Heart right ventricle (tissue), 16 donors: Measurements from ENCODE around the gene RAB20. TPM values are rescaled to one million over a fixed set of nuclear protein-coding genes. Genes with fewer than 3 reads are reported as not detected.

ENCODE experiments used
- ATAC-seq, 8 donors: fragments of 200-7000 bp; cut with Tn5 transposase; one replicate each; pipeline ENCODE4 v1.9.1; 2020; ENCODE audit warnings: mild to moderate bottlenecking in 8 of 8, moderate library complexity in 8 of 8, moderate number of reproducible peaks in 1 of 8
- DNase-seq, 2 donors: peaks; one replicate each; pipeline ENCODE4 v3.0.0-alpha.2; 2020
- H3K27ac ChIP-seq, 10 donors: fragments of 200-600 bp; sonication (generic) in 2 of 10; one replicate each; pipeline versions ENCODE4 v1.5.0 to v1.8.0; 2020 to 2022; ENCODE audit warnings: mild to moderate bottlenecking in 3 of 10
- H3K27me3 ChIP-seq, 7 donors: fragments of 200-600 bp; one replicate each; pipeline ENCODE4 v1.8.0; 2021 to 2022; ENCODE audit warnings: mild to moderate bottlenecking in 2 of 7
- H3K36me3 ChIP-seq, 9 donors: fragments of 200-600 bp; sonication (generic) in 1 of 9; one replicate each; pipeline versions ENCODE4 v1.5.0 to v1.8.0; 2020 to 2022; ENCODE audit warnings: mild to moderate bottlenecking in 2 of 9
- H3K4me1 ChIP-seq, 9 donors: fragments of 200-600 bp; sonication (generic) in 1 of 9; one replicate each; pipeline versions ENCODE4 v1.5.0 to v1.8.0; 2020 to 2022; ENCODE audit warnings: mild to moderate bottlenecking in 4 of 9
- H3K4me3 ChIP-seq, 10 donors: fragments of 200-600 bp; sonication (generic) in 2 of 10; one replicate each; pipeline versions ENCODE4 v1.5.0 to v1.8.0; 2020 to 2022; ENCODE audit warnings: mild to moderate bottlenecking in 7 of 10, moderate library complexity in 2 of 10
- H3K9me3 ChIP-seq, 11 donors: fragments of 200-600 bp in 10 of 11; sonication (generic) in 2 of 11; one replicate each; pipeline versions ENCODE4 v1.5.0 to v1.8.0; 2013 to 2022; ENCODE audit warnings: mild to moderate bottlenecking in 2 of 11, control low read depth in 1 of 11, moderate library complexity in 1 of 11
- WGBS, 2 donors: extraction: QIAGEN DNeasy Blood & Tissue Kit; methylation state at CpG; one replicate each; pipeline ENCODE4 v1.1.7; 2013; ENCODE audit warnings: inconsistent platforms in 1 of 2; 5-methylcytosine and 5-hydroxymethylcytosine counted together
- intact Hi-C, 10 donors: fragments of 100-400 bp; cut with DNase I; formaldehyde crosslinking; loops; one replicate each; pipeline versions ENCODE4 v1.11.1 to v1.14.2; 2022
- polyA plus RNA-seq, 2 donors: library from polyadenylated mRNA; stranded (reverse); fragments of 200-250 nt; gene quantifications; one replicate each; pipeline ENCODE4 v1.2.3, GENCODE V29; 2013
- total RNA-seq, 10 donors: library from RNA; stranded (reverse); fragmentation: NEBNext Ultra II Directional in 3 of 10; extraction: Animal tissue kit (Norgen Biotek cat#: 25700) in 3 of 10; gene quantifications; one replicate each; pipeline versions ENCODE4 v1.2.1 to v1.2.4, GENCODE V29; 2021 to 2023
- TF ChIP-seq, protein P1 (sequence below), 9 donors: fragments of 200-600 bp; sonication (generic) in 2 of 9; IDR thresholded peaks; one replicate each; pipeline versions ENCODE4 v1.5.0 to v1.8.0; 2021 to 2022; ENCODE audit warnings: antibody characterized with exemption in 9 of 9, mild to moderate bottlenecking in 5 of 9, moderate library complexity in 1 of 9
- donor health status: Arrhythmogenic right ventricular cardiomyopathy.
- donor health status: ischemic (EF 13 %, LVEDD 7.1; RV severe dilation, severe dysfunction).
- donor health status: healthy with polysubstance abuse.
- donor health status: DM: no; HTN: yes; CAD: no.
- donor health status: DM: no; HTN: no; CAD: no.
- donor health status: ischemic (EF 25% LVEDD 6.9; RV normal size, moderate dysfunction).
- donor health status: ischemic (EF 25% LVEDD 5.7; RV mildly dilated, moderate dysfunction).
- donor health status: healthy.
- donor health status: DM: yes; HTN: yes; CAD: no.
- donor health status: Ischemic cardiomyopathy.
- donor health status: ischemic (EF 35%, LVEDD 5.7; RV mildly dilated, moderate dysfunction).
- donor health status: nonischemic (EF 11% LVEDD 7.7; RV severe dilation, severe dysfunction).
- donor health status: DM: yes; HTN: yes; CAD: no.
- donor health status: PGD.
- donor health status: ischemic (EF 29% LVEDD 5.4; RV normal size, mild dysfunction).
- donor health status: nonischemic (EF 23%, LVEDD 6.1; RV moderate dilation, normal function).

The RAB20 gene
- total and polyA plus RNA-seq, 12 donors, result 5.4 to 40.8 (median 12.5) TPM

DNA sequence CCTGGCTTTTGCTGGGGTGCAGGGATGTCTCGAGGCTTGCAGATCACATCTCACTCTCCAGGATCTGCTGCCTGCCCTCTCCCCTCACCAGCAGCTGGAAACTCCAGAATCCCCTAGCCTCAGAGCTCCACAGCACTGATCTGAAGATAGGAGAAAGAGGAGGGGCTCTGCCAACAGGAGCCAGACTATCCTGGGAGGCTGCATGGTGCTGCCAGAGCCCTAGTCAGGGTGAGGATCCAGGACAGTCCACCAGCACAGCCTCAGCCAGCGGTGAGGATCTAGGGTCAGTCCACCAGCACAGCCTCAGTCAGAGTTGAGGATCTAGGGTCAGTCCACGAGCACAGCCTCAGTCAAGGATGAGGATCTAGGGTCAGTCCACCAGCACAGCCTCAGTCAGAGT is 65.2 kb downstream of the RAB20 start:
- H3K36me3 ChIP-seq, result peaks cover 17 to 99% (median 84%) of the 10 kb centered on the region in 9 donors
- H3K4me3 ChIP-seq, result no peak overlapping the region
- H3K27me3 ChIP-seq, result no peaks in the 10 kb centered on the region
- TF ChIP-seq, protein P1, sequence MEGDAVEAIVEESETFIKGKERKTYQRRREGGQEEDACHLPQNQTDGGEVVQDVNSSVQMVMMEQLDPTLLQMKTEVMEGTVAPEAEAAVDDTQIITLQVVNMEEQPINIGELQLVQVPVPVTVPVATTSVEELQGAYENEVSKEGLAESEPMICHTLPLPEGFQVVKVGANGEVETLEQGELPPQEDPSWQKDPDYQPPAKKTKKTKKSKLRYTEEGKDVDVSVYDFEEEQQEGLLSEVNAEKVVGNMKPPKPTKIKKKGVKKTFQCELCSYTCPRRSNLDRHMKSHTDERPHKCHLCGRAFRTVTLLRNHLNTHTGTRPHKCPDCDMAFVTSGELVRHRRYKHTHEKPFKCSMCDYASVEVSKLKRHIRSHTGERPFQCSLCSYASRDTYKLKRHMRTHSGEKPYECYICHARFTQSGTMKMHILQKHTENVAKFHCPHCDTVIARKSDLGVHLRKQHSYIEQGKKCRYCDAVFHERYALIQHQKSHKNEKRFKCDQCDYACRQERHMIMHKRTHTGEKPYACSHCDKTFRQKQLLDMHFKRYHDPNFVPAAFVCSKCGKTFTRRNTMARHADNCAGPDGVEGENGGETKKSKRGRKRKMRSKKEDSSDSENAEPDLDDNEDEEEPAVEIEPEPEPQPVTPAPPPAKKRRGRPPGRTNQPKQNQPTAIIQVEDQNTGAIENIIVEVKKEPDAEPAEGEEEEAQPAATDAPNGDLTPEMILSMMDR (IDR thresholded peaks at IDR 0.05), result no peak
- intact Hi-C loops, result no loop called here
- WGBS, 2 donors, result 89 to 99% methylated on average over 3 of the region's 3 CpGs
- DNase-seq (no peak), ATAC-seq (no peak)
- H3K9me3 ChIP-seq, result no peaks in the 10 kb centered on the region
- H3K4me1 ChIP-seq, result no peaks in the 10 kb centered on the region
- H3K27ac ChIP-seq, result no peak overlapping the region

DNA sequence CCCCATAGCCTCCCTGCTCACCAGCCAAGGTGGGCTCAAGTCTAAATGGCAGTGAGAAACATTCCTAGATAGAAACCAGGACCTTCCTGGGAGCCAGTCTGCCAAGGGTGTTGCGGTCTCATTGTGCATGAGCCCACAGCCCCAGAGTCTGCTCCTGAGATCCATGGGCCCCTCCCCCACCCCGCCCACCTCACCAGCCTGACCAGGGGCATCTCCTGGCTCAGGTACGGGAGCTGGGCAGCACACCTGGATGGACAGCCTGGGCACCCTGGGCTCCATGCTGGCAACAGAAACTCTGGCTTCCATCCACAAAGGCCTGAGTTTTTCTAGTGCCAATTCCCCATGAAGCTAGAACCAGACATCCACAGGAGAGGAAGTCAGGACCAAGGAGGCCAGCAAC is 65.6 kb downstream of the RAB20 start:
- Histone ChIP-seq H3K4me1 (no peaks in the 10 kb centered on the region), H3K4me3 (no peak overlapping the region), H3K27ac (no peak overlapping the region), H3K9me3 (no peaks in the 10 kb centered on the region), H3K27me3 (no peaks in the 10 kb centered on the region), H3K36me3 (peaks cover 17 to 99% (median 85%) of the 10 kb centered on the region in 9 donors)
- intact Hi-C loops, result no loop called here
- TF ChIP-seq, protein P1 (IDR thresholded peaks at IDR 0.05), result no peak
- DNase-seq, result no peak
- 99 to 100% methylated on average over 3 of the region's 3 CpGs for WGBS, 2 donors
- no peak for ATAC-seq

DNA sequence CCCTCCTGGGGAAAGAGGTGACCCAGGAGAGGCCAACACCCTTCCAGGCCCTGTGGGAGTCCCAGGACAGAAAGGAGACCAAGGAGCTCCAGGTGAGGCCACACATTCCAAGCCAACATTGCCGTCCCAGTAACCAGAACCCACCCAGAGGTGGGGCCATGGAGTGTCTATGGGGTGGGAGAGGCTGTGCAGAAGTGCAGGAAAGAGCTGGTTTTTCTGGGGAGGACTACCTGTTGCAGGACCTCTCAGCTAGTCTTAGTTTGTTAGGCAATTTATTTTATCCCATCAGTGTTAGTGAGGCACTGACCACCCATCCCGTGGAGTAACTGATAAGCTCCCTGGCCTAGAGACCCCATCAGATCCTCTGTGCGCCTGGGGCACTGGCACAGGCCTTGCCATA is 66.1 kb downstream of the RAB20 start:
- H3K4me3 ChIP-seq, result no peak overlapping the region

DNA sequence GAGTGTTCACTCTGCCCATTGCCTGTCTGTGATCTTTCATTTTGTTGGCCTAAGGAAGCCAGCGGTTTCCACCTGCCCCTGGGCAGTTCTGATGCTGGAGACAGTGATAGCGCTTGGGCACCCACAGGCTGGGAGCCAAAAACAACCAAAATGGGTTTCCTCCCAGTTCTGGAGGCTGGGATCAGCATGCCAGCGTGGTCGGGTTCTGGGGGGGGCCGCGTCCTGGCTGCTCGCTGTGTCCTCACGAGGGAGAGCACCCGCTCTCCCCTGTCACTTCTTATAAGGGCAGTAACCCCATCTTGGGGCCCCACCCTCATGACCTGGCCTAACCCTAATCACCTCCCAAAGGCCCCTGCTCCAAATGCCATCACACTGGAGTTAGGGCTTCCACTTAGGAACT is 67.9 kb downstream of the RAB20 start:
- no peak for DNase-seq
- TF ChIP-seq, protein P1 (IDR thresholded peaks at IDR 0.05), result no peak
- intact Hi-C loops, result no loop called here
- no peak overlapping the region for H3K4me3 ChIP-seq
- no peaks in the 10 kb centered on the region for H3K27me3 ChIP-seq
- H3K27ac ChIP-seq, result no peak overlapping the region
- peak in 1 of 8 donors; percentile 25 for ATAC-seq
- H3K36me3 ChIP-seq, result peaks cover 10 to 100% (median 84%) of the 10 kb centered on the region in 9 donors
- no peaks in the 10 kb centered on the region for H3K9me3 ChIP-seq
- H3K4me1 ChIP-seq, result no peaks in the 10 kb centered on the region
- 92 to 93% methylated on average over 9 of the region's 9 CpGs for WGBS, 2 donors

More for the DNA sequence above, 66.1 kb downstream of the RAB20 start:
- H3K36me3 ChIP-seq, result peaks cover 13 to 99% (median 82%) of the 10 kb centered on the region in 9 donors
- DNase-seq, result no peak
- TF ChIP-seq, protein P1 (IDR thresholded peaks at IDR 0.05), result no peak
- ATAC-seq, result no peak
- no peaks in the 10 kb centered on the region for H3K9me3 ChIP-seq
- no peaks in the 10 kb centered on the region for H3K4me1 ChIP-seq
- 88 to 98% methylated on average over 3 of the region's 3 CpGs for WGBS, 2 donors
- no peak overlapping the region for H3K27ac ChIP-seq
- H3K27me3 ChIP-seq, result no peaks in the 10 kb centered on the region
- intact Hi-C loops, result no loop called here
